Right atrium auricular region (tissue), 2 donors: ENCODE measurements around the gene COL28A1. TPM values are rescaled to one million over a fixed set of nuclear protein-coding genes. Genes with fewer than 3 reads are reported as not detected.

Experiments used
- DNase-seq: peaks from one replicate; pipeline ENCODE4 v3.0.0-alpha.2; 2019; ENCODE audit warnings: low spot score
- H3K27ac ChIP-seq, 2 donors: fragments of 200-600 bp; sonication (generic); 1 replicate in 1 of 2; 2 replicates in 1 of 2; pipeline ENCODE4 v1.5.1; 2016 to 2019
- H3K27me3 ChIP-seq, 2 donors: fragments of 200-600 bp; sonication (generic); one replicate each; pipeline versions ENCODE4 v1.5.1 to v1.6.0; 2017 to 2019
- H3K36me3 ChIP-seq: fragments of 200-600 bp; sonication (generic); one replicate; pipeline ENCODE4 v1.5.1; 2016
- H3K4me1 ChIP-seq, 2 donors: fragments of 200-600 bp; sonication (generic); one replicate each; pipeline versions ENCODE4 v1.5.1 to v1.6.0; 2017 to 2019
- H3K4me3 ChIP-seq, 2 donors: fragments of 200-600 bp; sonication (generic); 1 replicate in 1 of 2; 2 replicates in 1 of 2; pipeline ENCODE4 v1.5.1; 2017 to 2019; ENCODE audit warnings: mild to moderate bottlenecking in 1 of 2, moderate library complexity in 1 of 2
- H3K9me3 ChIP-seq, 2 donors: fragments of 200-600 bp; sonication (generic); one replicate each; pipeline ENCODE4 v1.5.1; 2019
- total RNA-seq, 2 donors: library from RNA; depleted of rRNA; stranded (reverse); fragments of >200 nt; gene quantifications; one replicate each; pipeline ENCODE4 v1.1.0, GENCODE V29; 2016
- TF ChIP-seq, protein P1 (sequence below), 2 donors: fragments of 200-600 bp; sonication (generic); IDR thresholded peaks; one replicate each; pipeline ENCODE4 v1.5.1; 2019; ENCODE audit warnings: antibody characterized with exemption in 2 of 2

COL28A1 gene
- total RNA-seq, 2 donors from 2014 or later = 1.5 to 2.3 TPM

DNA sequence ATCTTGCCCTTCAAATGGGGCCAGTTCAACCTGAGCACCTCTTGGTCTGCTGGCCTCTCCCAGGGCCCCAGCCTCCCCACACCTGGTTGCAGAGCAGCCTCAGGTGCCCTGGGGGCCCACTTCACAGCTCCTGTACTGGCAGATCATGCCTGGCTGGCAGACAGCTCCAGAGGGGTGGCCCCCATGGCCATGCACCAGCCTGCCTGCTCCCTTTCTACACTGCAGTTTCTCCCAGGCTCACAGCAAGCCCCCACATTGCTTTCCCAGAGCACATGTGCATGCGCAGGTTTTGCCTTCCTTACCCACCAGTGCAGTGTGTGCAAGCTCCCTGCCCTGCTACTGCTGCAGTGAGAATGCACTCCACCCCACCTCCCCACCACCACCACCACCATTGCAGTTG is 21.2 kb upstream of the COL28A1 start:
- H3K27me3 ChIP-seq = no peaks in the 10 kb centered on the region
- no peak for DNase-seq
- H3K36me3 ChIP-seq = no peaks in the 10 kb centered on the region
- H3K4me3 ChIP-seq = no peak overlapping the region
- no peaks in the 10 kb centered on the region for H3K4me1 ChIP-seq
- TF ChIP-seq, protein P1, sequence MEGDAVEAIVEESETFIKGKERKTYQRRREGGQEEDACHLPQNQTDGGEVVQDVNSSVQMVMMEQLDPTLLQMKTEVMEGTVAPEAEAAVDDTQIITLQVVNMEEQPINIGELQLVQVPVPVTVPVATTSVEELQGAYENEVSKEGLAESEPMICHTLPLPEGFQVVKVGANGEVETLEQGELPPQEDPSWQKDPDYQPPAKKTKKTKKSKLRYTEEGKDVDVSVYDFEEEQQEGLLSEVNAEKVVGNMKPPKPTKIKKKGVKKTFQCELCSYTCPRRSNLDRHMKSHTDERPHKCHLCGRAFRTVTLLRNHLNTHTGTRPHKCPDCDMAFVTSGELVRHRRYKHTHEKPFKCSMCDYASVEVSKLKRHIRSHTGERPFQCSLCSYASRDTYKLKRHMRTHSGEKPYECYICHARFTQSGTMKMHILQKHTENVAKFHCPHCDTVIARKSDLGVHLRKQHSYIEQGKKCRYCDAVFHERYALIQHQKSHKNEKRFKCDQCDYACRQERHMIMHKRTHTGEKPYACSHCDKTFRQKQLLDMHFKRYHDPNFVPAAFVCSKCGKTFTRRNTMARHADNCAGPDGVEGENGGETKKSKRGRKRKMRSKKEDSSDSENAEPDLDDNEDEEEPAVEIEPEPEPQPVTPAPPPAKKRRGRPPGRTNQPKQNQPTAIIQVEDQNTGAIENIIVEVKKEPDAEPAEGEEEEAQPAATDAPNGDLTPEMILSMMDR (IDR thresholded peaks at IDR 0.05) = no peak
- H3K9me3 ChIP-seq = peaks cover 0 to 5% of the 10 kb centered on the region in 2 donors
- H3K27ac ChIP-seq = no peak overlapping the region

DNA sequence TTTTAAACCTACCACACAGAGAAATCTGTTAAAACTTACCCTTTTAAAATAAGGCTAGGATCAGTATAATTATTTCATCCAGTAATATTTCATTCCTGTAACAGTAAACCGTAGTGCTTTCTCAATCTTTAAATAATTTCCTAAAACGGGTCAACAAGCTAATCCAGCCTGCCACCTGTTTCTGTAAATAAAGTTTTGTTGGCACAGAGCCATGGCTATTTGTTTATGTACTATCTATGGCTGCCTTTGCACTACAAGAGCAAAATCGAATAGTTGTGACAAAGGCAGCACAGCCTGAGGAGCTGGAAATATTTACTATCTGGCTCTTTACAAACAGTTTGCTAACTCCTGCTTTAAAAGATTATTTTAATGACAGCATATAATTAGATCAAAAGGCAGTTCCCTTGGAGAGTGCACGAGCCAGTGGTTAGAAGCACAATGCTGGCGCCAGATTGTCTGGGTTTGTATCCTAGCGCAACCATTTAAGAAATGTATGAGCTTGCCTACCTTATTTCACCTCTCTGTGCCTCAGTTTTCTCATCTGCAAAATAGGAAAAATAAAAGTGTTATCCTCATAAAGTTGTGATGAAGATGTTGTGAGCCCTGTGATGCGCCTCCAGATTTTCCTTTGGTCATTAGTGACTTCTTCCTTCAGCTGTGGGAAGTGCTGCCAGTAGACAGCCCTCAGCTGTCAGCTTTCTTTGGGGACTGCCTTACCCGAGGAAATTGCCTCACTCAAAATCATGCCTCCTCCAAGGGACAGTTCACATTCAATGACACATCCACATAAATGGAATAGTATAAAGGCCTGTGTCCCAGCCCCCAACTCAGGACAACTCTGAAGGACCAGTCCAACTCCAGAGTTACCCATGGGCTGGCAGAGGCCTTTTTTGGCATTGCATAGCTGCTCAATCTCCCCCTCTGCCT is 19.2 kb upstream of the COL28A1 start:
- Histone ChIP-seq H3K27ac (no peak overlapping the region), H3K27me3 (no peaks in the 10 kb centered on the region), H3K9me3 (peaks cover 0 to 5% of the 10 kb centered on the region in 2 donors), H3K4me3 (no peak overlapping the region), H3K36me3 (no peaks in the 10 kb centered on the region), H3K4me1 (no peaks in the 10 kb centered on the region)
- TF ChIP-seq, protein P1 (IDR thresholded peaks at IDR 0.05) = no peak
- DNase-seq = no peak

DNA sequence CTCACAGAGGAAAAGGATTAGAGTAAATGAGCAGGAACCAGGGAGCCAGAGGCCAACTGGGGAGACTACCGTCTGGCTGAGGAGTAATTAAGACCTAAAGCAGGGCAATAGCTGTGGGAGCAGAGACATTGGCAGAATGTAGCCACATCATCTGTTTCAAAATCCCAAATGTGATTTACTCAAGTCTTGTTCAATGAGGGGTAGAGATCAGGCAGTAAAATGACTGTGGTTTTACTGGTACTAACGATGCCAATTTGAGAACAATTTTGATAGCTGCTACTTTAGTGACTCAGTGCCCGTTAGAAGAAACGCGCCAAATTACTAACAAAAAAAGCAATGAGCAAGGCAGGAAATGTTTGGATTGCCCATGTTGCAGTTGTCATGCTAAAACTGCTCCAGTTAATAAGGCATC is 18.4 kb upstream of the COL28A1 start:
- TF ChIP-seq, protein P1 (IDR thresholded peaks at IDR 0.05) = no peak
- Histone ChIP-seq H3K36me3 (no peaks in the 10 kb centered on the region), H3K4me3 (no peak overlapping the region), H3K27ac (no peak overlapping the region), H3K27me3 (no peaks in the 10 kb centered on the region), H3K4me1 (no peaks in the 10 kb centered on the region), H3K9me3 (peaks cover 0 to 4% of the 10 kb centered on the region in 2 donors)
- DNase-seq = no peak

DNA sequence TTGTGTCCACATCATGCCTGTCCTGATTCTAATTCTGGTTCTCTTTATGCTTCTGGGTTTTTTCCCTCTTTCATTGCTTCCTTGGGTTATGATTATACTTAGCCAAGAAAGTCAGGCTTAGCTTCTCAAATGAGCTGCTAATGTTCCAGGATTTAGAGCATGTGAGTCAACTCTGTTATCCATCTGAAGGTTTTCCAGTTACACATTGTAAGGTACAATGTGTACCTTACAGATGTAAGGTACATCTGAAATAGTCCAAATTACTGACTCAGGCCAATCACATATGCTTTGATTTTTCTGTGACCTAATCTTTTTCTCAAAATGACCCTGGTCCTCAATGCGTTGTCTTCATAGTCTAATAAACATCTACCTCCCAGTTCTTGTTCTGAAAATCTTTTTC is 17.7 kb upstream of the COL28A1 start:
- H3K27me3 ChIP-seq = no peaks in the 10 kb centered on the region
- no peak overlapping the region for H3K4me3 ChIP-seq
- H3K9me3 ChIP-seq = no peaks in the 10 kb centered on the region
- DNase-seq = no peak
- TF ChIP-seq, protein P1 (IDR thresholded peaks at IDR 0.05) = no peak
- H3K36me3 ChIP-seq = no peaks in the 10 kb centered on the region
- H3K4me1 ChIP-seq = no peaks in the 10 kb centered on the region
- H3K27ac ChIP-seq = no peak overlapping the region

DNA sequence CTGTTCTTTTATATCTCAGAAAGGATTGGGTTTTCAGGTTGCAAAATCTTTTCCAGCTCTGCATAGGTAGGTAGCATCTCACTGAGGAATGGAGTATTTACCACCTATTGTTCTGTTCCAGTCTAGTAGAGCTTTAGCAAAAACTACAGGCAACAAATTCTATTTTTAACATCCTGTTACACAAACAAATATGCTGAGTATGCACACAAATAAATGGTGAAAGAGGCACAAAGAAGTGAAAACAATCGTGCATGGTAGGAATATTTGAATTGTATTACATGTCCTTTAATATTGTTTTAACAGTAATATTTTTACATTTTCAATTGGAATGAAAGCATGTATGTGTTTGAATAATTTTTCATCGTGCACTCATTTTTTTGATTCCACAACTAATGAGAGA is 16.5 kb upstream of the COL28A1 start:
- Histone ChIP-seq H3K4me1 (no peaks in the 10 kb centered on the region), H3K27ac (no peak overlapping the region), H3K9me3 (no peaks in the 10 kb centered on the region), H3K36me3 (no peaks in the 10 kb centered on the region), H3K27me3 (no peaks in the 10 kb centered on the region), H3K4me3 (no peak overlapping the region)
- TF ChIP-seq, protein P1 (IDR thresholded peaks at IDR 0.05) = no peak
- no peak for DNase-seq
